OCI-LY1 (cell line): ENCODE measurements around the gene TCF3.

Experiments used
- H2AFZ ChIP-seq: fragments of 200-600 bp; sonication (generic), shearing (Covaris generic); 2 replicates; pipeline ENCODE4 v1.6.0; 2014; ENCODE audit warnings: antibody characterized with exemption, mild to moderate bottlenecking, low read length
- H3F3A ChIP-seq: fragments of 200-600 bp; sonication (generic), shearing (Covaris generic); 2 replicates; pipeline ENCODE4 v1.6.0; 2014; ENCODE audit warnings: mild to moderate bottlenecking, antibody characterized with exemption, low read length, moderate library complexity; ENCODE audit not compliant: insufficient read depth
- H3K27ac ChIP-seq: fragments of 200-600 bp; sonication (generic); 2 replicates; pipeline ENCODE4 v1.5.1; 2014; ENCODE audit warnings: low read length, mixed run types, mild to moderate bottlenecking, low read depth; ENCODE audit not compliant: poor library complexity, severe bottlenecking
- H3K27me3 ChIP-seq: fragments of 200-600 bp; sonication (generic); 2 replicates; pipeline ENCODE4 v1.6.0; 2014; ENCODE audit warnings: antibody characterized with exemption, mild to moderate bottlenecking, low read length, moderate library complexity; ENCODE audit not compliant: insufficient read depth
- H3K36me3 ChIP-seq: fragments of 200-600 bp; sonication (generic); 2 replicates; pipeline ENCODE4 v1.6.1; 2014; ENCODE audit warnings: mild to moderate bottlenecking, antibody characterized with exemption, low read length, moderate library complexity, mixed read lengths; ENCODE audit not compliant: insufficient read depth
- H3K4me1 ChIP-seq: fragments of 200-600 bp; sonication (generic); 2 replicates; pipeline ENCODE4 v1.5.1; 2014; ENCODE audit warnings: mild to moderate bottlenecking, low read length, moderate library complexity; ENCODE audit not compliant: insufficient read depth, severe bottlenecking
- H3K4me2 ChIP-seq: fragments of 200-600 bp; sonication (generic), shearing (Covaris generic); 2 replicates; pipeline ENCODE4 v1.6.1; 2014; ENCODE audit warnings: low read length
- H3K4me3 ChIP-seq: fragments of 200-600 bp; sonication (generic); 2 replicates; pipeline ENCODE4 v1.5.1; 2014; ENCODE audit warnings: low read length, low read depth, mild to moderate bottlenecking, mixed read lengths; ENCODE audit not compliant: poor library complexity, severe bottlenecking
- H3K79me2 ChIP-seq: fragments of 200-600 bp; shearing (Covaris generic); 2 replicates; pipeline ENCODE4 v1.6.1; 2016; ENCODE audit warnings: mixed run types, low read length, mixed read lengths; ENCODE audit not compliant: insufficient read depth
- H3K9ac ChIP-seq: fragments of 200-600 bp; sonication (generic), shearing (Covaris generic); 2 replicates; pipeline ENCODE4 v1.6.1; 2014; ENCODE audit warnings: mild to moderate bottlenecking, low read length, mixed read lengths
- H3K9me2 ChIP-seq: fragments of 200-600 bp; sonication (generic), shearing (Covaris generic); 2 replicates; pipeline ENCODE4 v1.6.1; 2014; ENCODE audit warnings: low read depth, mild to moderate bottlenecking, low read length, mixed read lengths
- H3K9me3 ChIP-seq: fragments of 200-600 bp; shearing (Covaris generic); 2 replicates; pipeline ENCODE4 v1.6.1; 2014; ENCODE audit warnings: low read length, mixed read lengths
- H4K20me1 ChIP-seq: fragments of 200-600 bp; sonication (generic), shearing (Covaris generic); 2 replicates; pipeline ENCODE4 v1.6.0; 2016; ENCODE audit warnings: mild to moderate bottlenecking, low read length; ENCODE audit not compliant: insufficient read depth
- CTCF ChIP-seq: fragments of 200-600 bp; sonication (generic), shearing (Covaris generic); IDR thresholded peaks from 2 replicates; pipeline ENCODE4 v1.5.1; 2017; ENCODE audit warnings: mild to moderate bottlenecking, antibody characterized with exemption, low read length, moderate library complexity, mixed read lengths
- EZH2 ChIP-seq: fragments of 200-600 bp; sonication (generic), shearing (Covaris generic); IDR thresholded peaks from 2 replicates; pipeline ENCODE4 v1.8.0; 2017; ENCODE audit warnings: borderline replicate concordance, mixed run types, mild to moderate bottlenecking, antibody characterized with exemption, low read length, moderate library complexity, mixed read lengths

TCF3 gene

GRCh38 chr19:1591421-1592023 lies 60.9 kb downstream of the TCF3 start:
- Histone ChIP-seq H3K36me3 (peaks cover 44% of the 10 kb centered on the region; the same call in 1 of the 2 replicates), H3K79me2 (peaks cover 49% of the 10 kb centered on the region)

GRCh38 chr19:1590641-1591397 lies 61.6 kb downstream of the TCF3 start:
- Histone ChIP-seq H3K4me3 (peak overlapping the region; percentile 99), H3K9ac (peak overlapping the region; percentile 100), H3F3A (0 out of 2 replicates have a peak, but pooled peaks cover under 1% of the 10 kb centered on the region), H3K4me1 (peaks cover 28% of the 10 kb centered on the region), H3K9me3 (no peaks in the 10 kb centered on the region), H3K36me3 (peaks cover 47% of the 10 kb centered on the region), H3K4me2 (peak overlapping the region; percentile 99), H2AFZ (no peak overlapping the region), H3K79me2 (peaks cover 51% of the 10 kb centered on the region), H3K27me3 (no peaks in the 10 kb centered on the region), H3K9me2 (no peaks in the 10 kb centered on the region), H4K20me1 (no peaks in the 10 kb centered on the region), H3K27ac (peak overlapping the region; percentile 92)
- peak; percentile 57 for TF ChIP-seq CTCF
- no peak for TF ChIP-seq EZH2

More at GRCh38 chr19:1591421-1592023, 60.9 kb downstream of the TCF3 start:
- Histone ChIP-seq H3K9me3 (no peaks in the 10 kb centered on the region), H3K4me1 (peaks cover 28% of the 10 kb centered on the region), H3K27me3 (no peaks in the 10 kb centered on the region), H3K4me2 (peak overlapping the region; percentile 99), H2AFZ (no peak overlapping the region), H3K27ac (peak overlapping the region; percentile 92), H3K4me3 (peak overlapping the region; percentile 99), H3K9ac (peak overlapping the region; percentile 100), H3F3A (0 out of 2 replicates have a peak, but pooled peaks cover 4% of the 10 kb centered on the region), H3K9me2 (no peaks in the 10 kb centered on the region), H4K20me1 (no peaks in the 10 kb centered on the region)
- TF ChIP-seq CTCF, result no peak
- TF ChIP-seq EZH2, result no peak

DNA sequence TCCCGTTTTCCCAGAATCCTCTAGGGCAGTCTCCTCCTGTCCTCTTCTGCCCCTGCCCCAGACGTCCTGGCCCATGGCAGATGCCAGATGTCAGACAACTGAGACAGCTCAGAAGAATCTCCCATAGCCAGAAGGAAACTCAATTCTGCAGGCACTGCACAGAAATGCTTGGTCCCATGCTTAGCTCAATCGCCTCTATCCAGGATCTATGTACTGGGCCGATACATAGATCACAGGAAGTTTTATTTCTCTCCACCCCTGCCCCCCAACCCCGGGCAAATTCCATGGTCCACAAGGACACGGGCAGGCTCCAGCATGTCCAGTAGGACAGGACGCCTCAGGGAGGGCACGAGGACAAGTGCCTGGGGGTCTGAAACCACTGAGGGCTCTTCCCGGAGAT lies 64.5 kb downstream of the TCF3 start:
- no peaks in the 10 kb centered on the region for H3K9me2 ChIP-seq
- H3K4me3 ChIP-seq, result no peak overlapping the region
- peaks cover 67% of the 10 kb centered on the region for H3K36me3 ChIP-seq
- H3K79me2 ChIP-seq, result peaks cover 57% of the 10 kb centered on the region
- H3K4me1 ChIP-seq, result peaks cover 20% of the 10 kb centered on the region
- H3K9ac ChIP-seq, result no peak overlapping the region
- H3K27me3 ChIP-seq, result no peaks in the 10 kb centered on the region
- no peak overlapping the region for H2AFZ ChIP-seq
- H3K9me3 ChIP-seq, result no peaks in the 10 kb centered on the region
- H3K4me2 ChIP-seq, result no peak overlapping the region
- no peaks in the 10 kb centered on the region for H3F3A ChIP-seq
- TF ChIP-seq EZH2 (no peak), CTCF (no peak)
- no peak overlapping the region for H3K27ac ChIP-seq
- H4K20me1 ChIP-seq, result no peaks in the 10 kb centered on the region
